Upper lobe of left lung (tissue), 6 donors: Measurements from ENCODE around the gene TBR1. TPM values are rescaled to one million over a fixed set of nuclear protein-coding genes. Genes with fewer than 3 reads are reported as not detected.

ENCODE experiments used
- ATAC-seq, 2 donors: fragments of 200-7000 bp; cut with Tn5 transposase; one replicate each; pipeline ENCODE4 v1.9.1; 2022; ENCODE audit warnings: mild to moderate bottlenecking in 2 of 2, moderate library complexity in 2 of 2; ENCODE audit not compliant: low FRiP score in 2 of 2
- DNase-seq, 2 donors: peaks; one replicate each; pipeline ENCODE4 v3.0.0-alpha.2; 2019 to 2020
- H3K27ac ChIP-seq, 4 donors: fragments of 200-600 bp; sonication (generic); one replicate each; pipeline ENCODE4 v1.5.1; 2016 to 2019
- H3K27me3 ChIP-seq, 4 donors: fragments of 200-600 bp; sonication (generic); one replicate each; pipeline ENCODE4 v1.5.1; 2017 to 2019
- H3K36me3 ChIP-seq, 4 donors: fragments of 200-600 bp; sonication (generic); one replicate each; pipeline ENCODE4 v1.5.1; 2016 to 2019
- H3K4me1 ChIP-seq, 4 donors: fragments of 200-600 bp; sonication (generic); one replicate each; pipeline ENCODE4 v1.5.1; 2018 to 2019
- H3K4me3 ChIP-seq, 4 donors: fragments of 200-600 bp; sonication (generic); one replicate each; pipeline ENCODE4 v1.5.1; 2017 to 2019; ENCODE audit warnings: mild to moderate bottlenecking in 2 of 4, moderate library complexity in 1 of 4
- H3K9me3 ChIP-seq, 4 donors: fragments of 200-600 bp; sonication (generic); one replicate each; pipeline ENCODE4 v1.5.1; 2018 to 2019
- EP300 ChIP-seq, 4 donors: sonication (generic); formaldehyde crosslinking; IDR thresholded peaks; one replicate each; pipeline ENCODE4 v1.5.1; 2017; ENCODE audit warnings: antibody characterized with exemption in 4 of 4, control low read depth in 2 of 4
- POLR2A ChIP-seq, 4 donors: fragments of 450-650 bp; IDR thresholded peaks; one replicate each; pipeline ENCODE4 v1.5.1; 2016 to 2017; ENCODE audit warnings: antibody characterized with exemption in 4 of 4, mild to moderate bottlenecking in 2 of 4
- POLR2AphosphoS5 ChIP-seq, 2 donors: sonication (generic); formaldehyde crosslinking; IDR thresholded peaks; one replicate each; pipeline ENCODE4 v1.5.1; 2017; ENCODE audit warnings: antibody characterized with exemption in 2 of 2
- WGBS, 2 donors: methylation state at CpG; one replicate each; pipeline ENCODE4 v1.1.5; 2017 to 2018; 5-methylcytosine and 5-hydroxymethylcytosine counted together
- total RNA-seq, 6 donors: library from RNA; depleted of rRNA in 4 of 6; stranded (reverse); fragments of >200 nt in 4 of 6; gene quantifications; one replicate each; pipeline versions ENCODE4 v1.1.0 to v1.2.1, GENCODE V29; 2016 to 2021
- TF ChIP-seq, protein P1 (sequence below), 6 experiments: fragments of 450-650 bp in 4 of 6; fragments of 200-600 bp in 2 of 6; sonication (generic) in 2 of 6; IDR thresholded peaks; one replicate each; pipeline ENCODE4 v1.5.1; 2016 to 2019; ENCODE audit warnings: antibody characterized with exemption in 6 of 6
- donor health status: DM: no; HTN: no; CAD: no; lungs with moderate emphysema.
- donor health status: DM: no; HTN: yes; CAD: no; lungs with severe emphysema.

TBR1 gene
- total RNA-seq, 6 donors from 2014 or later: not detected

GRCh38 chr2:161382747-161383146 is 33.4 kb upstream of the TBR1 start:
- Histone ChIP-seq H3K4me1 (no peaks in the 10 kb centered on the region), H3K27me3 (no peaks in the 10 kb centered on the region), H3K27ac (no peak overlapping the region), H3K36me3 (peaks cover 0 to 4% (median 0%) of the 10 kb centered on the region in 4 donors), H3K4me3 (no peak overlapping the region), H3K9me3 (no peaks in the 10 kb centered on the region)
- WGBS, 2 donors: 91% methylated on average over 4 of the region's 4 CpGs
- no peak for ATAC-seq
- no peak for DNase-seq
- TF ChIP-seq EP300 (IDR thresholded peaks at IDR 0.05) (no peak), POLR2A (IDR thresholded peaks at IDR 0.05) (no peak), POLR2AphosphoS5 (IDR thresholded peaks at IDR 0.05) (no peak)
- TF ChIP-seq, protein P1, sequence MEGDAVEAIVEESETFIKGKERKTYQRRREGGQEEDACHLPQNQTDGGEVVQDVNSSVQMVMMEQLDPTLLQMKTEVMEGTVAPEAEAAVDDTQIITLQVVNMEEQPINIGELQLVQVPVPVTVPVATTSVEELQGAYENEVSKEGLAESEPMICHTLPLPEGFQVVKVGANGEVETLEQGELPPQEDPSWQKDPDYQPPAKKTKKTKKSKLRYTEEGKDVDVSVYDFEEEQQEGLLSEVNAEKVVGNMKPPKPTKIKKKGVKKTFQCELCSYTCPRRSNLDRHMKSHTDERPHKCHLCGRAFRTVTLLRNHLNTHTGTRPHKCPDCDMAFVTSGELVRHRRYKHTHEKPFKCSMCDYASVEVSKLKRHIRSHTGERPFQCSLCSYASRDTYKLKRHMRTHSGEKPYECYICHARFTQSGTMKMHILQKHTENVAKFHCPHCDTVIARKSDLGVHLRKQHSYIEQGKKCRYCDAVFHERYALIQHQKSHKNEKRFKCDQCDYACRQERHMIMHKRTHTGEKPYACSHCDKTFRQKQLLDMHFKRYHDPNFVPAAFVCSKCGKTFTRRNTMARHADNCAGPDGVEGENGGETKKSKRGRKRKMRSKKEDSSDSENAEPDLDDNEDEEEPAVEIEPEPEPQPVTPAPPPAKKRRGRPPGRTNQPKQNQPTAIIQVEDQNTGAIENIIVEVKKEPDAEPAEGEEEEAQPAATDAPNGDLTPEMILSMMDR (IDR thresholded peaks at IDR 0.05): no peak

- Histone ChIP-seq H3K27me3 (no peaks in the 10 kb centered on the region), H3K9me3 (no peaks in the 10 kb centered on the region), H3K27ac (no peak overlapping the region), H3K4me1 (no peaks in the 10 kb centered on the region), H3K36me3 (peaks cover 0 to 4% (median 0%) of the 10 kb centered on the region in 4 donors), H3K4me3 (no peak overlapping the region)
- no peak for DNase-seq
- TF ChIP-seq EP300 (IDR thresholded peaks at IDR 0.05): no peak
- no peak for TF ChIP-seq POLR2A (IDR thresholded peaks at IDR 0.05)
- TF ChIP-seq, protein P1 (IDR thresholded peaks at IDR 0.05): no peak
- no peak for TF ChIP-seq POLR2AphosphoS5 (IDR thresholded peaks at IDR 0.05)
- ATAC-seq: no peak
Observed at GRCh38 chr2:161384864-161385263, 31.2 kb upstream of the TBR1 start.

DNA sequence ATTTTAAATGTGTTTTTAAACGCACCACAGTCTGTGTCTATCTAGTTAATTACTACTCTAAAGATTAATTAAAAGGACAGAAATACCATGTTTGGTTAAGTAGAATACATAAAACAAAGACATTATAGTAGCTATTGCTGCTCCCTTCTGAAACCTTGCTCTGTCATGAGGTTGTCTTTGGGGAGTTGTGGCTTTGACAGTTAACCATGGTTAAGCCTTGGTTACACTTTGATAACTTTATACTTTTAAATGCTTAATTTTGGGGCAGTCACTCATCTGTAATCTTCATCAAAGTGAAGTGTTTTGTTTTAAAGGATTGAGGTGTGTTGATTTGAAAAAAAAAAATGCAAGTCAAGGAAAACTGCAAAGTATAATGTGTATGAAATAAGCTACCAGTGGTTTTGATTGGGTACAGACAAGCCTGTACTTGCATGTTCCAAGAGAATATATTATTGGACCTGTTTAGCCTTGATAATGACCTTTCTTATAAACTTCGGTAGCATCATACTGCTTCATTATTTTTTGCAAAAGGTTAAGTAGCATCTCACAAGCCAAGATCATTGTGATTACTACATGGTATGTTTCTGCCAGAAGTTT is 29.8 kb upstream of the TBR1 start:
- H3K4me3 ChIP-seq: no peak overlapping the region
- H3K27me3 ChIP-seq: no peaks in the 10 kb centered on the region
- no peak for ATAC-seq
- H3K9me3 ChIP-seq: no peaks in the 10 kb centered on the region
- DNase-seq: no peak
- 95 to 97% methylated on average over 2 of the region's 2 CpGs for WGBS, 2 donors
- no peak overlapping the region for H3K27ac ChIP-seq
- TF ChIP-seq POLR2AphosphoS5 (IDR thresholded peaks at IDR 0.05): no peak
- no peak for TF ChIP-seq POLR2A (IDR thresholded peaks at IDR 0.05)
- no peak for TF ChIP-seq EP300 (IDR thresholded peaks at IDR 0.05)
- TF ChIP-seq, protein P1 (IDR thresholded peaks at IDR 0.05): no peak
- peaks cover 0 to 4% (median 0%) of the 10 kb centered on the region in 4 donors for H3K36me3 ChIP-seq
- H3K4me1 ChIP-seq: no peaks in the 10 kb centered on the region

DNA sequence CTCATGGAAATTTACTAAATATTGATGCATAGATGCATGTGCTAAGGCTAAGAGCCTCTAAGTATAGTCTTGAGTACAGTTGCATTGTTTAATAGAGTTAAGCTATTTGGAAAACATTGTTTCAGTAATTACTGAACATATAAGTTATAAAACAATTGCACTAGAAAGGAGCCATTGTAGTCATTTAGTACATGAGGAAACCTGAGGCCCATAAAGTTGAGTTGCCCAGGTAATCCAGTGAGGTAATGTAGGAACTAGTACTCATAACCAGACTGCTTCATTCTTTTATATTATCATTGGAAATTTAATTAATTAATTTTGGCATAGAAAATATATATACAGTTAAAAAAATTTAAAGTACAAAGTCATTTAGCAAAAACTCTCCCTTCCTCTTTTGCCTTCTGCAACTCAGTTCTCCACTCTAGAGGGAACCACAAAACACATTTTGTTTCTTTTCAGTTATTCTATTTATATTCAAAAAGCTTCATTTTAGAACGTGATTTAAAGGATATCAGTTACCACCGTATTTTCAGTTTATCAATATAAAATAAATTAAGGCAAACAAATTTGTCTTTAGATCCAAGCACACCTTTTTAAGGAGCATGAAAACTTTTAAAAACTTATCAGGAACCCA is 27.8 kb upstream of the TBR1 start:
- H3K4me3 ChIP-seq: no peak overlapping the region
- H3K36me3 ChIP-seq: peaks cover 0 to 9% (median 0%) of the 10 kb centered on the region in 4 donors
- no peaks in the 10 kb centered on the region for H3K27me3 ChIP-seq
- DNase-seq: no peak
- H3K4me1 ChIP-seq: no peaks in the 10 kb centered on the region
- TF ChIP-seq EP300 (IDR thresholded peaks at IDR 0.05): no peak
- TF ChIP-seq POLR2A (IDR thresholded peaks at IDR 0.05): no peak
- TF ChIP-seq, protein P1 (IDR thresholded peaks at IDR 0.05): no peak
- TF ChIP-seq POLR2AphosphoS5 (IDR thresholded peaks at IDR 0.05): no peak
- H3K9me3 ChIP-seq: no peaks in the 10 kb centered on the region
- no peak overlapping the region for H3K27ac ChIP-seq
- 71 to 84% methylated on average over 2 of the region's 2 CpGs for WGBS, 2 donors
- ATAC-seq: no peak
